HEK293 (cell line): ENCODE data around the gene KRT25.

Experiments used
- BCL11A ChIP-seq: fragments of 450-650 bp; formaldehyde crosslinking; IDR thresholded peaks from 2 replicates; pipeline ENCODE4 v1.5.1; 2016; ENCODE audit warnings: low read depth, missing biosample characterization, missing genetic modification characterization
- OSR2 ChIP-seq: fragments of 450-650 bp; formaldehyde crosslinking; IDR thresholded peaks from 2 replicates; pipeline ENCODE4 v1.5.1; 2016; ENCODE audit warnings: missing biosample characterization, missing genetic modification characterization
- ZBTB8A ChIP-seq: fragments of 450-650 bp; formaldehyde crosslinking; IDR thresholded peaks from 2 replicates; pipeline ENCODE4 v1.5.1; 2016; ENCODE audit warnings: missing biosample characterization, missing genetic modification characterization
- ZNF133 ChIP-seq: fragments of 450-650 bp; formaldehyde crosslinking; IDR thresholded peaks from 2 replicates; pipeline ENCODE4 v1.5.1; 2016; ENCODE audit warnings: missing biosample characterization, missing genetic modification characterization
- ZNF138 ChIP-seq: fragments of 450-650 bp; formaldehyde crosslinking; IDR thresholded peaks from 2 replicates; pipeline ENCODE4 v1.5.1; 2016; ENCODE audit warnings: missing biosample characterization, missing genetic modification characterization, borderline replicate concordance
- ZNF214 ChIP-seq: fragments of 450-650 bp; formaldehyde crosslinking; IDR thresholded peaks from 2 replicates; pipeline ENCODE4 v1.5.1; 2017; ENCODE audit warnings: missing biosample characterization, mild to moderate bottlenecking, missing genetic modification characterization, borderline replicate concordance
- ZNF274 ChIP-seq, 2 experiments: fragments of 200-500 bp in 1 of 2; fragments of 450-650 bp in 1 of 2; sonication (Bioruptor generic) in 1 of 2; formaldehyde crosslinking in 1 of 2; IDR thresholded peaks; 2 replicates each; pipeline versions ENCODE4 v1.5.1 to v1.6.1; 2014 to 2016; ENCODE audit warnings: borderline replicate concordance in 1 of 2, inconsistent platforms in 1 of 2, low read length in 1 of 2, missing biosample characterization in 1 of 2, missing genetic modification characterization in 1 of 2
- ZNF610 ChIP-seq: fragments of 450-650 bp; formaldehyde crosslinking; IDR thresholded peaks from 2 replicates; pipeline ENCODE4 v1.5.1; 2016; ENCODE audit warnings: missing biosample characterization, missing genetic modification characterization, borderline replicate concordance
- TF ChIP-seq, protein P1 (sequence below): fragments of 450-650 bp; formaldehyde crosslinking; IDR thresholded peaks from 2 replicates; pipeline ENCODE4 v1.5.1; 2016; ENCODE audit warnings: missing biosample characterization, missing genetic modification characterization
- TF ChIP-seq, protein P2 (sequence below): IDR thresholded peaks from 2 replicates; pipeline ENCODE4 v1.6.1; 2011; ENCODE audit warnings: mild to moderate bottlenecking, low read depth, low read length, borderline replicate concordance
- TF ChIP-seq, protein P3 (sequence below): fragments of 450-650 bp; formaldehyde crosslinking; IDR thresholded peaks from 2 replicates; pipeline ENCODE4 v1.5.1; 2016; ENCODE audit warnings: missing biosample characterization, missing genetic modification characterization
- TF ChIP-seq, protein P4 (sequence below): fragments of 450-650 bp; formaldehyde crosslinking; IDR thresholded peaks from 2 replicates; pipeline ENCODE4 v1.5.1; 2016; ENCODE audit warnings: missing biosample characterization, missing genetic modification characterization
- TF ChIP-seq, protein P5 (sequence below): fragments of 450-650 bp; formaldehyde crosslinking; IDR thresholded peaks from 2 replicates; pipeline ENCODE4 v1.5.1; 2016; ENCODE audit warnings: missing biosample characterization, missing genetic modification characterization, borderline replicate concordance

DNA sequence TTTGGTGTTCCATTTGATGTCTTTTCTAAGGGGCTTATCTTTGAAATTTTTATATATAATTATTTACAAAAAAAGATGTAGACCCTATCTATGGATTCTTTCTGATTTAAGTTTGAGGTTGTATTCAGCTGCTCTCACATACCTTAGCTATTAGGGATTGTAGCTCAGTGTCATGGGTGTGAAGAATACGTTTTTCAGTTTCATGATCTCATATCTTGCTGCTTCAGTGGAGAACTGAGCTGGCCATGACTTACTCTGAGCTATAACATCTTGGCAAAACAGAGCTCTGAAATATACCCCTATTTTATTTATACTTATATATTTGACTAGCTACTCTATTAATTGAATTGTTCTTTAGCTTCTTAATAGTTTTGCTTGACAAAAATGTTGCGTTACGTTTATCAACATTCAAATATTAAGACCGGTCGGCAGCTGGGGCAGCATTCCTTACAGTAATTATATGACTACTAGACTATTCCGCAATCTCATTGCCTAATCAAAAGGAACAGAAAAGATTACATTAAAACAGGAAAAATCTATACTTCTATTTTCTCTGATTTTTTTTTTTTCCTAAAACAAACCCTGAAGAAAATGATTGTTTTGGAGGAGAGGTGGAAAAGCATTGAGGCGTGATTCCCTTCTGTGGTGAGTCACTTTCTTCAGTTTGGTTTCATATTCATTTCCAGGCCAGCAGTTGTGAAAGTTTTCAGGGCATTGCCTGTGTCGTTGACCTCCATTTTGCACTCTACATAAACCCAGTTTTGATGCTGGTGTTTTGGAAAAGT, 27.5 kb downstream of the KRT25 start:
- TF ChIP-seq ZNF274 (IDR thresholded peaks at IDR 0.05; ENCODE audit: low read length) (no peak), ZNF274 (tag by site-specific recombination; IDR thresholded peaks at IDR 0.05; ENCODE audit: borderline replicate concordance) (no peak), ZNF610 (tag by site-specific recombination) (no peak), ZNF138 (tag by site-specific recombination) (no peak), ZNF133 (no peak), OSR2 (tag by site-specific recombination) (no peak), ZBTB8A (no peak), BCL11A (tag by site-specific recombination) (no peak), ZNF214 (no peak)
- TF ChIP-seq, protein P1, sequence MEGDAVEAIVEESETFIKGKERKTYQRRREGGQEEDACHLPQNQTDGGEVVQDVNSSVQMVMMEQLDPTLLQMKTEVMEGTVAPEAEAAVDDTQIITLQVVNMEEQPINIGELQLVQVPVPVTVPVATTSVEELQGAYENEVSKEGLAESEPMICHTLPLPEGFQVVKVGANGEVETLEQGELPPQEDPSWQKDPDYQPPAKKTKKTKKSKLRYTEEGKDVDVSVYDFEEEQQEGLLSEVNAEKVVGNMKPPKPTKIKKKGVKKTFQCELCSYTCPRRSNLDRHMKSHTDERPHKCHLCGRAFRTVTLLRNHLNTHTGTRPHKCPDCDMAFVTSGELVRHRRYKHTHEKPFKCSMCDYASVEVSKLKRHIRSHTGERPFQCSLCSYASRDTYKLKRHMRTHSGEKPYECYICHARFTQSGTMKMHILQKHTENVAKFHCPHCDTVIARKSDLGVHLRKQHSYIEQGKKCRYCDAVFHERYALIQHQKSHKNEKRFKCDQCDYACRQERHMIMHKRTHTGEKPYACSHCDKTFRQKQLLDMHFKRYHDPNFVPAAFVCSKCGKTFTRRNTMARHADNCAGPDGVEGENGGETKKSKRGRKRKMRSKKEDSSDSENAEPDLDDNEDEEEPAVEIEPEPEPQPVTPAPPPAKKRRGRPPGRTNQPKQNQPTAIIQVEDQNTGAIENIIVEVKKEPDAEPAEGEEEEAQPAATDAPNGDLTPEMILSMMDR (tag by site-specific recombination), result no peak
- TF ChIP-seq, protein P2, sequence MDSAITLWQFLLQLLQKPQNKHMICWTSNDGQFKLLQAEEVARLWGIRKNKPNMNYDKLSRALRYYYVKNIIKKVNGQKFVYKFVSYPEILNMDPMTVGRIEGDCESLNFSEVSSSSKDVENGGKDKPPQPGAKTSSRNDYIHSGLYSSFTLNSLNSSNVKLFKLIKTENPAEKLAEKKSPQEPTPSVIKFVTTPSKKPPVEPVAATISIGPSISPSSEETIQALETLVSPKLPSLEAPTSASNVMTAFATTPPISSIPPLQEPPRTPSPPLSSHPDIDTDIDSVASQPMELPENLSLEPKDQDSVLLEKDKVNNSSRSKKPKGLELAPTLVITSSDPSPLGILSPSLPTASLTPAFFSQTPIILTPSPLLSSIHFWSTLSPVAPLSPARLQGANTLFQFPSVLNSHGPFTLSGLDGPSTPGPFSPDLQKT, result no peak
- TF ChIP-seq, protein P3, sequence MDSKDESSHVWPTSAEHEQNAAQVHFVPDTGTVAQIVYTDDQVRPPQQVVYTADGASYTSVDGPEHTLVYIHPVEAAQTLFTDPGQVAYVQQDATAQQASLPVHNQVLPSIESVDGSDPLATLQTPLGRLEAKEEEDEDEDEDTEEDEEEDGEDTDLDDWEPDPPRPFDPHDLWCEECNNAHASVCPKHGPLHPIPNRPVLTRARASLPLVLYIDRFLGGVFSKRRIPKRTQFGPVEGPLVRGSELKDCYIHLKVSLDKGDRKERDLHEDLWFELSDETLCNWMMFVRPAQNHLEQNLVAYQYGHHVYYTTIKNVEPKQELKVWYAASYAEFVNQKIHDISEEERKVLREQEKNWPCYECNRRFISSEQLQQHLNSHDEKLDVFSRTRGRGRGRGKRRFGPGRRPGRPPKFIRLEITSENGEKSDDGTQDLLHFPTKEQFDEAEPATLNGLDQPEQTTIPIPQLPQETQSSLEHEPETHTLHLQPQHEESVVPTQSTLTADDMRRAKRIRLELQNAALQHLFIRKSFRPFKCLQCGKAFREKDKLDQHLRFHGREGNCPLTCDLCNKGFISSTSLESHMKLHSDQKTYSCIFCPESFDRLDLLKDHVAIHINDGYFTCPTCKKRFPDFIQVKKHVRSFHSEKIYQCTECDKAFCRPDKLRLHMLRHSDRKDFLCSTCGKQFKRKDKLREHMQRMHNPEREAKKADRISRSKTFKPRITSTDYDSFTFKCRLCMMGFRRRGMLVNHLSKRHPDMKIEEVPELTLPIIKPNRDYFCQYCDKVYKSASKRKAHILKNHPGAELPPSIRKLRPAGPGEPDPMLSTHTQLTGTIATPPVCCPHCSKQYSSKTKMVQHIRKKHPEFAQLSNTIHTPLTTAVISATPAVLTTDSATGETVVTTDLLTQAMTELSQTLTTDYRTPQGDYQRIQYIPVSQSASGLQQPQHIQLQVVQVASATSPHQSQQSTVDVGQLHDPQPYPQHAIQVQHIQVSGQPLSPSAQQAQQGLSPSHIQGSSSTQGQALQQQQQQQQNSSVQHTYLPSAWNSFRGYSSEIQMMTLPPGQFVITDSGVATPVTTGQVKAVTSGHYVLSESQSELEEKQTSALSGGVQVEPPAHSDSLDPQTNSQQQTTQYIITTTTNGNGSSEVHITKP (tag by site-specific recombination), result no peak
- TF ChIP-seq, protein P4, sequence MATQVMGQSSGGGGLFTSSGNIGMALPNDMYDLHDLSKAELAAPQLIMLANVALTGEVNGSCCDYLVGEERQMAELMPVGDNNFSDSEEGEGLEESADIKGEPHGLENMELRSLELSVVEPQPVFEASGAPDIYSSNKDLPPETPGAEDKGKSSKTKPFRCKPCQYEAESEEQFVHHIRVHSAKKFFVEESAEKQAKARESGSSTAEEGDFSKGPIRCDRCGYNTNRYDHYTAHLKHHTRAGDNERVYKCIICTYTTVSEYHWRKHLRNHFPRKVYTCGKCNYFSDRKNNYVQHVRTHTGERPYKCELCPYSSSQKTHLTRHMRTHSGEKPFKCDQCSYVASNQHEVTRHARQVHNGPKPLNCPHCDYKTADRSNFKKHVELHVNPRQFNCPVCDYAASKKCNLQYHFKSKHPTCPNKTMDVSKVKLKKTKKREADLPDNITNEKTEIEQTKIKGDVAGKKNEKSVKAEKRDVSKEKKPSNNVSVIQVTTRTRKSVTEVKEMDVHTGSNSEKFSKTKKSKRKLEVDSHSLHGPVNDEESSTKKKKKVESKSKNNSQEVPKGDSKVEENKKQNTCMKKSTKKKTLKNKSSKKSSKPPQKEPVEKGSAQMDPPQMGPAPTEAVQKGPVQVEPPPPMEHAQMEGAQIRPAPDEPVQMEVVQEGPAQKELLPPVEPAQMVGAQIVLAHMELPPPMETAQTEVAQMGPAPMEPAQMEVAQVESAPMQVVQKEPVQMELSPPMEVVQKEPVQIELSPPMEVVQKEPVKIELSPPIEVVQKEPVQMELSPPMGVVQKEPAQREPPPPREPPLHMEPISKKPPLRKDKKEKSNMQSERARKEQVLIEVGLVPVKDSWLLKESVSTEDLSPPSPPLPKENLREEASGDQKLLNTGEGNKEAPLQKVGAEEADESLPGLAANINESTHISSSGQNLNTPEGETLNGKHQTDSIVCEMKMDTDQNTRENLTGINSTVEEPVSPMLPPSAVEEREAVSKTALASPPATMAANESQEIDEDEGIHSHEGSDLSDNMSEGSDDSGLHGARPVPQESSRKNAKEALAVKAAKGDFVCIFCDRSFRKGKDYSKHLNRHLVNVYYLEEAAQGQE (tag by site-specific recombination), result no peak
- TF ChIP-seq, protein P5, sequence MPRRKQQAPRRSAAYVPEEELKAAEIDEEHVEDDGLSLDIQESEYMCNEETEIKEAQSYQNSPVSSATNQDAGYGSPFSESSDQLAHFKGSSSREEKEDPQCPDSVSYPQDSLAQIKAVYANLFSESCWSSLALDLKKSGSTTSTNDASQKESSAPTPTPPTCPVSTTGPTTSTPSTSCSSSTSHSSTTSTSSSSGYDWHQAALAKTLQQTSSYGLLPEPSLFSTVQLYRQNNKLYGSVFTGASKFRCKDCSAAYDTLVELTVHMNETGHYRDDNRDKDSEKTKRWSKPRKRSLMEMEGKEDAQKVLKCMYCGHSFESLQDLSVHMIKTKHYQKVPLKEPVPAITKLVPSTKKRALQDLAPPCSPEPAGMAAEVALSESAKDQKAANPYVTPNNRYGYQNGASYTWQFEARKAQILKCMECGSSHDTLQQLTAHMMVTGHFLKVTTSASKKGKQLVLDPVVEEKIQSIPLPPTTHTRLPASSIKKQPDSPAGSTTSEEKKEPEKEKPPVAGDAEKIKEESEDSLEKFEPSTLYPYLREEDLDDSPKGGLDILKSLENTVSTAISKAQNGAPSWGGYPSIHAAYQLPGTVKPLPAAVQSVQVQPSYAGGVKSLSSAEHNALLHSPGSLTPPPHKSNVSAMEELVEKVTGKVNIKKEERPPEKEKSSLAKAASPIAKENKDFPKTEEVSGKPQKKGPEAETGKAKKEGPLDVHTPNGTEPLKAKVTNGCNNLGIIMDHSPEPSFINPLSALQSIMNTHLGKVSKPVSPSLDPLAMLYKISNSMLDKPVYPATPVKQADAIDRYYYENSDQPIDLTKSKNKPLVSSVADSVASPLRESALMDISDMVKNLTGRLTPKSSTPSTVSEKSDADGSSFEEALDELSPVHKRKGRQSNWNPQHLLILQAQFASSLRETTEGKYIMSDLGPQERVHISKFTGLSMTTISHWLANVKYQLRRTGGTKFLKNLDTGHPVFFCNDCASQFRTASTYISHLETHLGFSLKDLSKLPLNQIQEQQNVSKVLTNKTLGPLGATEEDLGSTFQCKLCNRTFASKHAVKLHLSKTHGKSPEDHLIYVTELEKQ (tag by site-specific recombination), result no peak
